A549 (cell line): ENCODE data around the gene IL1R1. TPM values are rescaled to one million over a fixed set of nuclear protein-coding genes. Genes with fewer than 3 reads are reported as not detected.

Experiments used
- ATAC-seq, 2 experiments: fragments of 200-7000 bp in 1 of 2; fragments of >200 bp in 1 of 2; cut with Nextera tagmentation in 1 of 2; cut with Tn5 transposase in 1 of 2; 3 replicates each; pipeline versions ENCODE4 v1.8.0 to v1.9.1; 2018 to 2020; ENCODE audit warnings: mild to moderate bottlenecking in 1 of 2, moderate library complexity in 1 of 2
- CTCF ChIA-PET: fragments of 300-600 bp; sonication (Branson Sonifier 250); formaldehyde crosslinking; extraction: SDS; loops from one replicate; lab custom pipeline; 2021; ENCODE audit warnings: antibody characterized with exemption, inconsistent platforms; lab: Yijun Ruan, JAX
- POLR2A ChIA-PET: fragments of 350-600 bp; formaldehyde crosslinking; extraction: SDS; loops from one replicate; lab custom pipeline; 2021; ENCODE audit warnings: antibody characterized with exemption, inconsistent platforms; lab: Yijun Ruan, JAX
- DNase-seq, 2 experiments: peaks; one replicate each; pipeline versions ENCODE4 v3.0.0 to v3.0.0-alpha.2; 2011 to 2016; ENCODE audit warnings: low read depth in 1 of 2, low spot score in 1 of 2
- FAIRE-seq: peaks from 2 replicates; lab custom pipeline; 2011; peaks lifted over from hg19 to GRCh38; lab: Jason Lieb, UNC
- H3K27ac ChIP-seq, 2 experiments: fragments of >200 bp; sonication (Bioruptor Twin); formaldehyde crosslinking; 3 replicates each; pipeline ENCODE4 v1.5.1; 2016 to 2017
- H3K4me1 ChIP-seq: fragments of >200 bp; sonication (Bioruptor Twin); formaldehyde crosslinking; 3 replicates; pipeline ENCODE4 v1.6.1; 2016
- H3K4me2 ChIP-seq: fragments of >200 bp; sonication (Bioruptor Twin); formaldehyde crosslinking; 3 replicates; pipeline ENCODE4 v1.6.1; 2016
- H3K4me3 ChIP-seq: fragments of >200 bp; sonication (Bioruptor Twin); formaldehyde crosslinking; 3 replicates; pipeline ENCODE4 v1.5.1; 2016
- H3K9me3 ChIP-seq: fragments of >200 bp; sonication (Bioruptor Twin); formaldehyde crosslinking; 3 replicates; pipeline ENCODE4 v1.6.1; 2016
- BHLHE40 ChIP-seq: IDR thresholded peaks from 2 replicates; pipeline ENCODE4 v1.6.1; 2012; ENCODE audit warnings: low read depth, low read length, inconsistent platforms
- CHD2 ChIP-seq: fragments of 150-350 bp; IDR thresholded peaks from 2 replicates; pipeline ENCODE4 v1.6.1; 2014; ENCODE audit warnings: low read length; ENCODE audit not compliant: partially characterized antibody
- CHD4 ChIP-seq: fragments of 200-600 bp; sonication (generic); IDR thresholded peaks from 2 replicates; pipeline ENCODE4 v1.6.1; 2016; ENCODE audit warnings: antibody characterized with exemption, mild to moderate bottlenecking, borderline replicate concordance
- EHMT2 ChIP-seq: fragments of 200-600 bp; sonication (generic); IDR thresholded peaks from 2 replicates; pipeline ENCODE4 v1.6.1; 2016; ENCODE audit warnings: antibody characterized with exemption, low read depth, mild to moderate bottlenecking, moderate library complexity
- EP300 ChIP-seq, 2 experiments: fragments of >200 bp; sonication (Bioruptor Twin); formaldehyde crosslinking; IDR thresholded peaks; 2 replicates in 1 of 2; 3 replicates in 1 of 2; pipeline ENCODE4 v1.6.1; 2016 to 2017
- ESRRA ChIP-seq: fragments of 150-350 bp; IDR thresholded peaks from 2 replicates; pipeline ENCODE4 v1.6.1; 2014; ENCODE audit warnings: mild to moderate bottlenecking, low read length, borderline replicate concordance
- FOSL2 ChIP-seq, 2 experiments: fragments of 450-650 bp in 1 of 2; fragments of >200 bp in 1 of 2; sonication (Bioruptor Twin) in 1 of 2; formaldehyde crosslinking; IDR thresholded peaks; 2 replicates each; pipeline versions ENCODE4 v1.5.0 to v1.6.1; 2016 to 2020; ENCODE audit warnings: mild to moderate bottlenecking in 1 of 2, moderate library complexity in 1 of 2
- FOXS1 ChIP-seq: fragments of 250-450 bp; sonication (Bioruptor Pico); IDR thresholded peaks from 2 replicates; pipeline ENCODE4 v1.5.0; 2020; ENCODE audit warnings: mild to moderate bottlenecking, moderate library complexity
- GATA3 ChIP-seq: IDR thresholded peaks from 2 replicates; pipeline ENCODE4 v1.6.1; 2012; ENCODE audit warnings: borderline replicate concordance
- HEYL ChIP-seq: fragments of 250-450 bp; sonication (Bioruptor Pico); IDR thresholded peaks from 2 replicates; pipeline ENCODE4 v1.8.0; 2021; ENCODE audit warnings: mild to moderate bottlenecking, moderate library complexity
- JUN ChIP-seq, 2 experiments: fragments of >200 bp; sonication (Bioruptor Twin); formaldehyde crosslinking; IDR thresholded peaks; 2 replicates in 1 of 2; 3 replicates in 1 of 2; pipeline ENCODE4 v1.6.1; 2016 to 2017
- KDM1A ChIP-seq: fragments of 200-600 bp; sonication (generic); IDR thresholded peaks from 2 replicates; pipeline ENCODE4 v1.6.1; 2016; ENCODE audit warnings: low read depth, mild to moderate bottlenecking
- MYC ChIP-seq: IDR thresholded peaks from 2 replicates; pipeline ENCODE4 v1.6.1; 2012; ENCODE audit warnings: mild to moderate bottlenecking, inconsistent platforms, low read length, improper control_type of control experiment, borderline replicate concordance
- NPAS2 ChIP-seq: fragments of 250-450 bp; sonication (Bioruptor Pico); IDR thresholded peaks from 2 replicates; pipeline ENCODE4 v1.8.0; 2022; ENCODE audit warnings: mild to moderate bottlenecking, moderate library complexity, borderline replicate concordance
- PHF8 ChIP-seq: fragments of 200-600 bp; sonication (generic); IDR thresholded peaks from 2 replicates; pipeline ENCODE4 v1.6.1; 2016; ENCODE audit warnings: low read depth, mild to moderate bottlenecking, antibody characterized with exemption, moderate library complexity, borderline replicate concordance
- POLR2A ChIP-seq: IDR thresholded peaks from 2 replicates; pipeline ENCODE4 v1.6.1; 2012; ENCODE audit warnings: mild to moderate bottlenecking, low read length
- RAD21 ChIP-seq, 2 experiments: fragments of >200 bp in 1 of 2; sonication (Bioruptor Twin) in 1 of 2; formaldehyde crosslinking in 1 of 2; IDR thresholded peaks in 1 of 2; conservative IDR thresholded peaks in 1 of 2; 2 replicates in 1 of 2; 3 replicates in 1 of 2; pipeline ENCODE4 v1.6.1; 2012 to 2018; ENCODE audit warnings: inconsistent platforms in 1 of 2
- RARB ChIP-seq: fragments of 250-450 bp; sonication (Bioruptor Pico); IDR thresholded peaks from 2 replicates; pipeline ENCODE4 v1.8.0; 2021; ENCODE audit warnings: mild to moderate bottlenecking, moderate library complexity
- RFX5 ChIP-seq: fragments of 450-650 bp; IDR thresholded peaks from 2 replicates; pipeline ENCODE4 v1.7.1; 2014; ENCODE audit warnings: antibody characterized with exemption, mild to moderate bottlenecking, moderate library complexity
- SMC3 ChIP-seq: fragments of >200 bp; sonication (Bioruptor Twin); formaldehyde crosslinking; IDR thresholded peaks from 3 replicates; pipeline ENCODE4 v1.6.1; 2018; ENCODE audit warnings: inconsistent platforms
- SREBF2 ChIP-seq: fragments of 450-650 bp; IDR thresholded peaks from 2 replicates; pipeline ENCODE4 v1.6.1; 2014; ENCODE audit warnings: mild to moderate bottlenecking, moderate library complexity
- TP53 ChIP-seq: fragments of 250-450 bp; sonication (Bioruptor Pico); IDR thresholded peaks from 2 replicates; pipeline ENCODE4 v1.5.0; 2021; ENCODE audit warnings: mild to moderate bottlenecking, moderate library complexity
- ZNF302 ChIP-seq: fragments of 250-450 bp; sonication (Bioruptor Pico); IDR thresholded peaks from 2 replicates; pipeline ENCODE4 v1.9.0; 2021; ENCODE audit warnings: inconsistent platforms, mild to moderate bottlenecking, moderate library complexity
- WGBS: methylation state at CpG from one replicate; pipeline ENCODE4 v1.1.6; 2017; ENCODE audit errors: missing lambda C conversion rate; 5-methylcytosine and 5-hydroxymethylcytosine counted together
- polyA plus RNA-seq, 4 experiments: library from polyadenylated mRNA; depleted of rRNA in 3 of 4; stranded (reverse); fragments of >200 nt; fragmentation: RNase III in 1 of 4; extraction: RNeasy Plus Mini Kit Qiagen cat#74134 plus additional on column Dnase treatment in 1 of 4; gene quantifications; 2 replicates in 3 of 4; 3 replicates in 1 of 4; pipeline ENCODE4 v1.2.3, GENCODE V29; 2011 to 2017
- TF ChIP-seq, protein P1 (sequence below): IDR thresholded peaks from 2 replicates; pipeline ENCODE4 v1.6.1; 2012; ENCODE audit warnings: low read depth, borderline replicate concordance
- TF ChIP-seq, protein P2 (sequence below): fragments of >200 bp; sonication (Bioruptor Twin); formaldehyde crosslinking; IDR thresholded peaks from 3 replicates; pipeline ENCODE4 v1.6.1; 2016
- TF ChIP-seq, protein P3 (sequence below): IDR thresholded peaks from 2 replicates; pipeline ENCODE4 v1.6.1; 2012
- TF ChIP-seq, protein P4 (sequence below): fragments of 250-450 bp; sonication (Bioruptor Pico); IDR thresholded peaks from 2 replicates; pipeline ENCODE4 v1.5.0; 2021; ENCODE audit warnings: mild to moderate bottlenecking, moderate library complexity, borderline replicate concordance

The IL1R1 gene
- polyA plus RNA-seq, 2 of the 4 experiments (the other 2 are of a cell fraction), result 32.5 to 34.7 TPM

DNA sequence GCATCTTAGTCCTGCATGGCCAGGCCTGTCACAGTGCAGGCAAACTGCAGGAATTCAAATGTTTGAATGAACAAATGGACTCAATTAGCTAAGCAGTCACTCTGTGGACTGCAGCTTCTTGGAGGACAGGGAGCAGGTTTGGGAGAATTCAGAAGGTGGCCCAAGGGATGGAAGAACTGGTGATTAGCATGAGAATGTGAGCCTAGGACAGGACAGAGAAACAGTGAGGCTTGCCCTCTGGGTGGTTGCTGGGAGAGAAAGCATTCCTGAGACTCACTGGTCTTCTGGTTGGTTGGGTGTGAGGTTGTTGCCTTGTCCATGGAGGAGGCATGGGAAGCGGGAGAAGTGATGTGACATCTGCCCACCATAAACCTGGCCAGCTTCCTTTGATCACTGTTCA lies 58.0 kb downstream of the IL1R1 start:
- FAIRE-seq, result no peak

DNA sequence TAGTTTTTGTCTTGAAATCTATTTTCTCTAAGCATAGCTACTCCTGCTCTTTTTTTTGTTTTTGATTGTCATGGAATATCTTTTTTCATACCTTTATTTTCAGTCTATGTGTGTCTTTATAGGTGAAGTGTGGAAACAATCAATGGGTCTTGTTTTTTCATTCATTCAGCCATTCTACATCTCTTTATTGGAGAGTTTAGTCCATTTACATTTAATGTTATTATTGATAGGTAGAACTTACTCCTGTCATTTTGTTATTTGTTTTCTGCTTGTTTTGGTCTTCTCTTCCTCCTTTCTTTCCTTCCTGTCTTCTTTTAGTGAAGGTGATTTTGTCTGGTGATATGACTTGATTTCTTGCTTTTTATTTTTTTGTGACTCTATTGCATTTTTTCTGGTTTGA lies 62.1 kb downstream of the IL1R1 start:
- TF ChIP-seq FOXS1 (no peak), KDM1A (no peak), RFX5 (no peak), SMC3 (no peak), POLR2A (no peak), FOSL2 (IDR thresholded peaks at IDR 0.05) (no peak), FOSL2 (CRISPR knock-in tag; IDR thresholded peaks at IDR 0.05) (no peak), BHLHE40 (no peak), RARB (CRISPR knock-in tag) (no peak), ZNF302 (CRISPR knock-in tag) (no peak), JUN (IDR thresholded peaks at IDR 0.05) (no peak), CHD4 (no peak), MYC (no peak), EHMT2 (no peak), PHF8 (no peak), NPAS2 (no peak), TP53 (no peak)
- TF ChIP-seq, protein P1, sequence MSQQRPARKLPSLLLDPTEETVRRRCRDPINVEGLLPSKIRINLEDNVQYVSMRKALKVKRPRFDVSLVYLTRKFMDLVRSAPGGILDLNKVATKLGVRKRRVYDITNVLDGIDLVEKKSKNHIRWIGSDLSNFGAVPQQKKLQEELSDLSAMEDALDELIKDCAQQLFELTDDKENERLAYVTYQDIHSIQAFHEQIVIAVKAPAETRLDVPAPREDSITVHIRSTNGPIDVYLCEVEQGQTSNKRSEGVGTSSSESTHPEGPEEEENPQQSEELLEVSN, result no peak
- TF ChIP-seq, protein P2, sequence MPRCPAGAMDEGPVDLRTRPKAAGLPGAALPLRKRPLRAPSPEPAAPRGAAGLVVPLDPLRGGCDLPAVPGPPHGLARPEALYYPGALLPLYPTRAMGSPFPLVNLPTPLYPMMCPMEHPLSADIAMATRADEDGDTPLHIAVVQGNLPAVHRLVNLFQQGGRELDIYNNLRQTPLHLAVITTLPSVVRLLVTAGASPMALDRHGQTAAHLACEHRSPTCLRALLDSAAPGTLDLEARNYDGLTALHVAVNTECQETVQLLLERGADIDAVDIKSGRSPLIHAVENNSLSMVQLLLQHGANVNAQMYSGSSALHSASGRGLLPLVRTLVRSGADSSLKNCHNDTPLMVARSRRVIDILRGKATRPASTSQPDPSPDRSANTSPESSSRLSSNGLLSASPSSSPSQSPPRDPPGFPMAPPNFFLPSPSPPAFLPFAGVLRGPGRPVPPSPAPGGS, result no peak
- TF ChIP-seq, protein P3, sequence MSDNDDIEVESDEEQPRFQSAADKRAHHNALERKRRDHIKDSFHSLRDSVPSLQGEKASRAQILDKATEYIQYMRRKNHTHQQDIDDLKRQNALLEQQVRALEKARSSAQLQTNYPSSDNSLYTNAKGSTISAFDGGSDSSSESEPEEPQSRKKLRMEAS, result no peak
- H3K4me1 ChIP-seq, result no peaks in the 10 kb centered on the region
- FAIRE-seq (no peak), ATAC-seq (no peak), DNase-seq (no peak)
- ChIA-PET CTCF (no interaction called here), POLR2A (no interaction called here)
- H3K9me3 ChIP-seq, result 0 out of 3 replicates have a peak, but pooled peaks cover 11% of the 10 kb centered on the region
- no peak overlapping the region for H3K4me3 ChIP-seq
- H3K27ac ChIP-seq, result no peak overlapping the region
- no peak overlapping the region for H3K4me2 ChIP-seq

More for the DNA sequence above, 58.0 kb downstream of the IL1R1 start:
- CTCF ChIA-PET, result interaction anchor here (1.5 to 1.7 kb wide), 4 partner anchors 22 to 195 kb away, joined by 3 to 7 read pairs (median 4); no protein-coding TSS in a partner anchor
- 100% methylated on average over 1 of the region's 1 CpG for WGBS
- Histone ChIP-seq H3K4me1 (no peaks in the 10 kb centered on the region), H3K27ac (no peak overlapping the region), H3K4me2 (no peak overlapping the region), H3K4me3 (no peak overlapping the region), H3K9me3 (0 out of 3 replicates have a peak, but pooled peaks cover 11% of the 10 kb centered on the region)
- ATAC-seq (no peak), DNase-seq (no peak)
- POLR2A ChIA-PET, result no interaction called here
- TF ChIP-seq PHF8, result no peak
- no peak for TF ChIP-seq RAD21 (conservative IDR thresholded peaks at IDR 0.05 in 1 of 2, IDR thresholded peaks at IDR 0.05 in 1 of 2)
- TF ChIP-seq, protein P4, sequence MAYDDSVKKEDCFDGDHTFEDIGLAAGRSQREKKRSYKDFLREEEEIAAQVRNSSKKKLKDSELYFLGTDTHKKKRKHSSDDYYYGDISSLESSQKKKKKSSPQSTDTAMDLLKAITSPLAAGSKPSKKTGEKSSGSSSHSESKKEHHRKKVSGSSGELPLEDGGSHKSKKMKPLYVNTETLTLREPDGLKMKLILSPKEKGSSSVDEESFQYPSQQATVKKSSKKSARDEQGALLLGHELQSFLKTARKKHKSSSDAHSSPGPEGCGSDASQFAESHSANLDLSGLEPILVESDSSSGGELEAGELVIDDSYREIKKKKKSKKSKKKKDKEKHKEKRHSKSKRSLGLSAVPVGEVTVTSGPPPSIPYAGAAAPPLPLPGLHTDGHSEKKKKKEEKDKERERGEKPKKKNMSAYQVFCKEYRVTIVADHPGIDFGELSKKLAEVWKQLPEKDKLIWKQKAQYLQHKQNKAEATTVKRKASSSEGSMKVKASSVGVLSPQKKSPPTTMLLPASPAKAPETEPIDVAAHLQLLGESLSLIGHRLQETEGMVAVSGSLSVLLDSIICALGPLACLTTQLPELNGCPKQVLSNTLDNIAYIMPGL (CRISPR knock-in tag), result no peak
- no peak for TF ChIP-seq ESRRA
- no peak for TF ChIP-seq RFX5
- no peak for TF ChIP-seq EP300 (IDR thresholded peaks at IDR 0.05)
- no peak for TF ChIP-seq SREBF2
- no peak for TF ChIP-seq ZNF302 (CRISPR knock-in tag)
- no peak for TF ChIP-seq MYC
- no peak for TF ChIP-seq GATA3
- TF ChIP-seq CHD4, result no peak
- no peak for TF ChIP-seq CHD2
- TF ChIP-seq HEYL (CRISPR knock-in tag), result no peak
- TF ChIP-seq, protein P1, result no peak
- TF ChIP-seq KDM1A, result no peak
